T-helper 22 cell (primary cell): Measurements from ENCODE around the gene GPR37.

Experiments
- DNase-seq: peaks from one replicate; pipeline ENCODE4 v3.0.0-alpha.2; 2020; ENCODE audit warnings: low read depth

Gene GPR37

GRCh38 chr7:124765401-124766352 lies at the start of gene GPR37:
Gene GPR37 (minus strand): TSS chr7:124765792. CDS start chr7:124764976, 816 bp downstream.
- no peak for DNase-seq

- no peak for DNase-seq
Measured at GRCh38 chr7:124813994-124814798, 48.6 kb upstream of the GPR37 start.

GRCh38 chr7:124812764-124813163 lies 47.2 kb upstream of the GPR37 start:
- no peak for DNase-seq

- no peak for DNase-seq
Measured at GRCh38 chr7:124811341-124811740, 45.7 kb upstream of the GPR37 start.

GRCh38 chr7:124810605-124811004 lies 45.0 kb upstream of the GPR37 start:
- no peak for DNase-seq

GRCh38 chr7:124808206-124808605 lies 42.6 kb upstream of the GPR37 start:
- DNase-seq = no peak

GRCh38 chr7:124801330-124801895 lies 35.8 kb upstream of the GPR37 start:
- DNase-seq = no peak

- no peak for DNase-seq
Measured at GRCh38 chr7:124800386-124800785, 34.8 kb upstream of the GPR37 start.

- no peak for DNase-seq
Measured at GRCh38 chr7:124799448-124799847, 33.9 kb upstream of the GPR37 start.

- DNase-seq = no peak
Measured at GRCh38 chr7:124796771-124797170, 31.2 kb upstream of the GPR37 start.

GRCh38 chr7:124792696-124793095 lies 27.1 kb upstream of the GPR37 start:
- DNase-seq = no peak

GRCh38 chr7:124792002-124792401 lies 26.4 kb upstream of the GPR37 start:
- no peak for DNase-seq

- no peak for DNase-seq
Measured at GRCh38 chr7:124791426-124791825, 25.8 kb upstream of the GPR37 start.

- DNase-seq = no peak
Measured at GRCh38 chr7:124790645-124791044, 25.1 kb upstream of the GPR37 start.

- no peak for DNase-seq
Measured at GRCh38 chr7:124785994-124786393, 20.4 kb upstream of the GPR37 start.

GRCh38 chr7:124784879-124785818 lies 19.6 kb upstream of the GPR37 start:
- DNase-seq = no peak

GRCh38 chr7:124783271-124783670 lies 17.7 kb upstream of the GPR37 start:
- DNase-seq = no peak

GRCh38 chr7:124781907-124782734 lies 16.5 kb upstream of the GPR37 start:
- no peak for DNase-seq

GRCh38 chr7:124781418-124781817 lies 15.8 kb upstream of the GPR37 start:
- no peak for DNase-seq

- DNase-seq = no peak
Measured at GRCh38 chr7:124780608-124781007, 15.0 kb upstream of the GPR37 start.

- no peak for DNase-seq
Measured at GRCh38 chr7:124780056-124780455, 14.5 kb upstream of the GPR37 start.
